ENCODE results near the gene CMIP.

DNA sequence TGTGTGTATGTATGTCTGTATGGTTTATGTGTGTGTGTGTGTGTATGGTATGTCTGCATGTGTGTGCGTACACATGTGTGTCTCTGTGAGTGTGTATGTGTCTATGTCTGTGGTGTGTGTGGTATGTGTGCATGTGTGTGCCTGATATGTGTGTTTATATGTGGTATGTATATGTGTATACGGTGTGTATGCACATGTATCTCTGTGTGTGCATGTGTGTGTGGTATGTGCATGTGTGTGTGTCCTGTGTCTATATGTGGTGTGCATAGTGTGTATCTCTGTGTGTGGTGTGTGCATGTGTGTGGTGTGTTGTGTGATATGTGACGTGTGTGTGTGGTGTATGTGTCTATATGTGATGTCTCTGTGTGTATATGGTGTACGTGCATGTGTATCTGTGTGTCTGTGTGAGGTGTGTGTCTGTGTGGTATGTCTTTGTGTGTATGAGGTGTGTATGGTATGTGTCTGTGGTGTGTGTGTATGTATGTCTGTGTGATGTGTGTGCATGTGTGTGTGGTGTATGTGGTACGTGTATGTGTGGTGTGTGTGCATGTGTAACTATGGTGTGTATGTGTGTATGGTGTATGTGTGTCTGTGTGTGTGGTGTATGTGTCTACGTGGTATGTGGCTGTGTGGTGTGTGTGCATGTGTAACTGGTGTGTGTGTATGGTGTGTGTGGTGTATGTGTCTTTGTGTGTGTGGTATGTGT is 170.2 kb downstream of the CMIP start:
- no peak for TF ChIP-seq CTCF (IDR thresholded peaks at IDR 0.05)
- no peak for TF ChIP-seq POLR2A (IDR thresholded peaks at IDR 0.05)

Measured in Peyer's patch (tissue), 4 donors.